GM18505 (cell line): ENCODE data around the gene KRTAP4-5.
"Not testable (repeated sequence)": the region's sequence is repeated elsewhere in the genome, so short reads cannot be mapped to it uniquely, and the experiment has no call there.

Experiments
- ATAC-seq: cut with Tn5 transposase; IDR thresholded peaks from one replicate; pipeline ENCODE4 v1.9.1; 2021; ENCODE audit not compliant: unreplicated experiment
- POLR2A ChIP-seq: IDR thresholded peaks from 4 replicates; pipeline ENCODE4 v1.6.1; 2011; ENCODE audit warnings: borderline replicate concordance; ENCODE audit not compliant: insufficient read depth, insufficient read length; ENCODE audit errors: extremely low read depth

Gene KRTAP4-5

GRCh38 chr17:41133880-41134735 is 15.5 kb downstream of the KRTAP4-5 start:
- ATAC-seq: no peak

GRCh38 chr17:41131979-41132378 is 17.6 kb downstream of the KRTAP4-5 start:
- no peak for ATAC-seq
- no peak for TF ChIP-seq POLR2A

More at GRCh38 chr17:41133880-41134735, 15.5 kb downstream of the KRTAP4-5 start:
- no peak for TF ChIP-seq POLR2A

GRCh38 chr17:41127371-41127770 is 22.3 kb downstream of the KRTAP4-5 start:
- ATAC-seq: no peak
- TF ChIP-seq POLR2A: no peak

- no peak for TF ChIP-seq POLR2A
- no peak for ATAC-seq
These were observed 23.2 kb downstream of the KRTAP4-5 start for GRCh38 chr17:41126412-41126811.

GRCh38 chr17:41125064-41125463 is 24.6 kb downstream of the KRTAP4-5 start:
- no peak for TF ChIP-seq POLR2A
- no peak for ATAC-seq

- ATAC-seq: not testable (repeated sequence)
These were observed 25.6 kb downstream of the KRTAP4-5 start, which contains the start of gene KRTAP4-12 for GRCh38 chr17:41123991-41124371. KRTAP4-12 (minus strand) TSS chr17:41124182; CDS start chr17:41124122, 60 bp downstream.

- ATAC-seq: not testable (repeated sequence)
These were observed 26.2 kb downstream of the KRTAP4-5 start for GRCh38 chr17:41123292-41123990.

- no peak for ATAC-seq
- no peak for TF ChIP-seq POLR2A
These were observed 27.9 kb downstream of the KRTAP4-5 start for GRCh38 chr17:41121742-41122141.

GRCh38 chr17:41119696-41120690 is 29.6 kb downstream of the KRTAP4-5 start:
- ATAC-seq: not testable (repeated sequence)

GRCh38 chr17:41118721-41119120 is 30.9 kb downstream of the KRTAP4-5 start:
- no peak for ATAC-seq
- no peak for TF ChIP-seq POLR2A

GRCh38 chr17:41117846-41118386 is 31.7 kb downstream of the KRTAP4-5 start, which contains the start of gene KRTAP4-11:
KRTAP4-11 (minus strand) TSS chr17:41118373; CDS start chr17:41118315, 58 bp downstream.
- ATAC-seq: not testable (repeated sequence)

GRCh38 chr17:41116297-41116696 is 33.3 kb downstream of the KRTAP4-5 start:
- no peak for ATAC-seq
- no peak for TF ChIP-seq POLR2A
